RPMI8226 (cell line): ENCODE measurements around the gene NOL6.
"Not testable (repeated sequence)": the region's sequence is repeated elsewhere in the genome, so short reads cannot be mapped to it uniquely, and the experiment has no call there.

Experiments
- DNase-seq: peaks from one replicate; pipeline ENCODE4 v3.0.0-alpha.2; 2015

NOL6 gene

GRCh38 chr9:33429256-33429985 lies 44.3 kb downstream of the NOL6 start:
- no peak for DNase-seq

- DNase-seq = no peak
These were observed 46.9 kb downstream of the NOL6 start for GRCh38 chr9:33426843-33427293.

- DNase-seq = no peak
These were observed 48.6 kb downstream of the NOL6 start for GRCh38 chr9:33425128-33425533.

GRCh38 chr9:33424492-33424891 lies 49.2 kb downstream of the NOL6 start:
- DNase-seq = not testable (repeated sequence)

GRCh38 chr9:33424043-33424442 lies 49.7 kb downstream of the NOL6 start:
- not testable (repeated sequence) for DNase-seq

GRCh38 chr9:33419708-33420303 lies 53.9 kb downstream of the NOL6 start:
- DNase-seq = no peak

GRCh38 chr9:33418090-33418489 lies 55.6 kb downstream of the NOL6 start:
- no peak for DNase-seq

GRCh38 chr9:33416996-33417395 lies 56.7 kb downstream of the NOL6 start:
- DNase-seq = peak; percentile 38

GRCh38 chr9:33415501-33416038 lies 58.2 kb downstream of the NOL6 start:
- DNase-seq = peak; percentile 73

GRCh38 chr9:33414889-33415500 lies 58.7 kb downstream of the NOL6 start:
- DNase-seq = no peak

- peak; percentile 35 for DNase-seq
These were observed 59.5 kb downstream of the NOL6 start for GRCh38 chr9:33414268-33414667.
